ENCODE results near the gene SYNGAP1. TPM values are rescaled to one million over a fixed set of nuclear protein-coding genes. Genes with fewer than 3 reads are reported as not detected.

Gene SYNGAP1
- total RNA-seq, 4 donors from 2014 or later: 4.9 to 37.2 (median 11.1) TPM

GRCh38 chr6:33440649-33441309, 20.9 kb downstream of the SYNGAP1 start:
- Histone ChIP-seq H3K27ac (no peak overlapping the region), H3K36me3 (peaks cover 0 to 21% (median 0%) of the 10 kb centered on the region in 4 donors), H3K4me3 (no peak overlapping the region), H3K4me1 (no peaks in the 10 kb centered on the region), H3K9me3 (no peaks in the 10 kb centered on the region), H3K27me3 (no peaks in the 10 kb centered on the region)
- TF ChIP-seq POLR2AphosphoS5 (IDR thresholded peaks at IDR 0.05) (no peak), POLR2A (IDR thresholded peaks at IDR 0.05) (no peak), EP300 (IDR thresholded peaks at IDR 0.05; ENCODE audit: low read depth) (no peak), CTCF (IDR thresholded peaks at IDR 0.05) (no peak)
- 85% methylated on average over 19 of the region's 19 CpGs; no CpG with 5 or more reads in 1 of the 2 donors for WGBS, 2 donors (ENCODE audit: low coverage in 1 of 2)
- intact Hi-C loops (cut with DNase I; ENCODE audit: low total_unique reads): no loop called here
- no peak for DNase-seq
- in situ Hi-C loops (cut with MboI; ENCODE audit: low pct_ligation_motif_present in 1 of 4, low pct_unique_long_range_greater_than_20kb in 1 of 4, low sequenced_read_pairs in 3 of 4): no loop called here

- H3K36me3 ChIP-seq: peaks cover 0 to 20% (median 0%) of the 10 kb centered on the region in 4 donors
- no peaks in the 10 kb centered on the region for H3K27me3 ChIP-seq
- H3K4me3 ChIP-seq: no peak overlapping the region
- no peak for DNase-seq
- no peak overlapping the region for H3K27ac ChIP-seq
- WGBS, 2 donors (ENCODE audit: low coverage in 1 of 2): 95% methylated on average over 9 of the region's 9 CpGs; no CpG with 5 or more reads in 1 of the 2 donors
- TF ChIP-seq POLR2A (IDR thresholded peaks at IDR 0.05): no peak
- TF ChIP-seq POLR2AphosphoS5 (IDR thresholded peaks at IDR 0.05): no peak
- no peak for TF ChIP-seq CTCF (IDR thresholded peaks at IDR 0.05)
- no peak for TF ChIP-seq EP300 (IDR thresholded peaks at IDR 0.05; ENCODE audit: low read depth)
- no peaks in the 10 kb centered on the region for H3K4me1 ChIP-seq
- in situ Hi-C loops (cut with MboI; ENCODE audit: low pct_ligation_motif_present in 1 of 4, low pct_unique_long_range_greater_than_20kb in 1 of 4, low sequenced_read_pairs in 3 of 4) (no loop called here), intact Hi-C loops (cut with DNase I; ENCODE audit: low total_unique reads) (no loop called here)
- no peaks in the 10 kb centered on the region for H3K9me3 ChIP-seq
These were observed 21.6 kb downstream of the SYNGAP1 start for GRCh38 chr6:33441457-33441856.

GRCh38 chr6:33442283-33442682, 22.4 kb downstream of the SYNGAP1 start:
- in situ Hi-C loops (cut with MboI; ENCODE audit: low pct_ligation_motif_present in 1 of 4, low pct_unique_long_range_greater_than_20kb in 1 of 4, low sequenced_read_pairs in 3 of 4) (no loop called here), intact Hi-C loops (cut with DNase I; ENCODE audit: low total_unique reads) (no loop called here)
- Histone ChIP-seq H3K27ac (no peak overlapping the region), H3K36me3 (peaks cover 0 to 12% (median 0%) of the 10 kb centered on the region in 4 donors), H3K4me1 (no peaks in the 10 kb centered on the region), H3K27me3 (no peaks in the 10 kb centered on the region), H3K9me3 (no peaks in the 10 kb centered on the region), H3K4me3 (no peak overlapping the region)
- WGBS, 2 donors (ENCODE audit: low coverage in 1 of 2): 91% methylated on average over 8 of the region's 8 CpGs; no CpG with 5 or more reads in 1 of the 2 donors
- TF ChIP-seq EP300 (IDR thresholded peaks at IDR 0.05; ENCODE audit: low read depth) (no peak), POLR2AphosphoS5 (IDR thresholded peaks at IDR 0.05) (no peak), CTCF (IDR thresholded peaks at IDR 0.05) (no peak), POLR2A (IDR thresholded peaks at IDR 0.05) (no peak)
- no peak for DNase-seq

- Histone ChIP-seq H3K27me3 (no peaks in the 10 kb centered on the region), H3K9me3 (no peaks in the 10 kb centered on the region), H3K27ac (no peak overlapping the region), H3K4me1 (no peaks in the 10 kb centered on the region), H3K36me3 (peaks cover 0 to 6% (median 0%) of the 10 kb centered on the region in 4 donors), H3K4me3 (no peak overlapping the region)
- in situ Hi-C loops (cut with MboI; ENCODE audit: low pct_ligation_motif_present in 1 of 4, low pct_unique_long_range_greater_than_20kb in 1 of 4, low sequenced_read_pairs in 3 of 4): no loop called here
- TF ChIP-seq EP300 (IDR thresholded peaks at IDR 0.05; ENCODE audit: low read depth) (no peak), CTCF (IDR thresholded peaks at IDR 0.05) (no peak), POLR2A (IDR thresholded peaks at IDR 0.05) (no peak), POLR2AphosphoS5 (IDR thresholded peaks at IDR 0.05) (no peak)
- DNase-seq: no peak
- intact Hi-C loops (cut with DNase I; ENCODE audit: low total_unique reads): no loop called here
- 97% methylated on average over 11 of the region's 17 CpGs; no CpG with 5 or more reads in 1 of the 2 donors for WGBS, 2 donors (ENCODE audit: low coverage in 1 of 2)
These were observed 23.2 kb downstream of the SYNGAP1 start for GRCh38 chr6:33443025-33443424.
